HG03442 (cell line): ENCODE data around the gene ADRA1B.
"Not testable (repeated sequence)": the region's sequence is repeated elsewhere in the genome, so short reads cannot be mapped to it uniquely, and the experiment has no call there.

Experiments used
- ATAC-seq: cut with Tn5 transposase; IDR thresholded peaks from one replicate; pipeline ENCODE4 v1.9.1; 2021; ENCODE audit warnings: mild to moderate bottlenecking, moderate library complexity; ENCODE audit not compliant: unreplicated experiment

The ADRA1B gene

GRCh38 chr5:159965031-159965837 lies 49.0 kb downstream of the ADRA1B start:
- ATAC-seq: no peak

GRCh38 chr5:159965838-159966128 lies 49.5 kb downstream of the ADRA1B start:
- ATAC-seq: not testable (repeated sequence)

GRCh38 chr5:159969966-159970365 lies 53.7 kb downstream of the ADRA1B start:
- no peak for ATAC-seq

GRCh38 chr5:159971038-159971437 lies 54.8 kb downstream of the ADRA1B start:
- no peak for ATAC-seq

- no peak for ATAC-seq
Measured at GRCh38 chr5:159971514-159971913, 55.2 kb downstream of the ADRA1B start.

GRCh38 chr5:159971931-159972461 lies 55.7 kb downstream of the ADRA1B start:
- no peak for ATAC-seq

- no peak for ATAC-seq
Measured at GRCh38 chr5:159972538-159973362, 56.5 kb downstream of the ADRA1B start.

GRCh38 chr5:159975462-159976019 lies 59.3 kb downstream of the ADRA1B start:
- ATAC-seq: no peak

- ATAC-seq: no peak
Measured at GRCh38 chr5:159976921-159977320, 60.6 kb downstream of the ADRA1B start.

- no peak for ATAC-seq
Measured at GRCh38 chr5:159978358-159978757, 62.1 kb downstream of the ADRA1B start.

GRCh38 chr5:159982421-159983173 lies 66.3 kb downstream of the ADRA1B start:
- no peak for ATAC-seq

GRCh38 chr5:159987031-159987674 lies 70.9 kb downstream of the ADRA1B start:
- peak; percentile 96 for ATAC-seq

GRCh38 chr5:159990506-159990905 lies 74.2 kb downstream of the ADRA1B start:
- no peak for ATAC-seq

GRCh38 chr5:159992566-159992965 lies 76.3 kb downstream of the ADRA1B start:
- ATAC-seq: no peak

GRCh38 chr5:159993194-159993593 lies 76.9 kb downstream of the ADRA1B start:
- no peak for ATAC-seq

- no peak for ATAC-seq
Measured at GRCh38 chr5:159995907-159996306, 79.6 kb downstream of the ADRA1B start.

GRCh38 chr5:160001457-160001856 lies 85.2 kb downstream of the ADRA1B start:
- no peak for ATAC-seq

GRCh38 chr5:160007514-160007913 lies 91.2 kb downstream of the ADRA1B start:
- no peak for ATAC-seq

- peak; percentile 7 for ATAC-seq
Measured at GRCh38 chr5:160008529-160008876, 92.2 kb downstream of the ADRA1B start.

- peak; percentile 100 for ATAC-seq
Measured at GRCh38 chr5:160008877-160009590, 92.8 kb downstream of the ADRA1B start, which contains the start of gene TTC1. TTC1 (plus strand) TSS chr5:160009139; CDS start chr5:160010529, 1,390 bp downstream.
